NAMALWA (cell line): Measurements from ENCODE around the gene RDH5.

Source experiments
- DNase-seq: peaks from one replicate; pipeline ENCODE4 v3.0.0-alpha.2; 2015; ENCODE audit warnings: low spot score

The RDH5 gene, protein sequence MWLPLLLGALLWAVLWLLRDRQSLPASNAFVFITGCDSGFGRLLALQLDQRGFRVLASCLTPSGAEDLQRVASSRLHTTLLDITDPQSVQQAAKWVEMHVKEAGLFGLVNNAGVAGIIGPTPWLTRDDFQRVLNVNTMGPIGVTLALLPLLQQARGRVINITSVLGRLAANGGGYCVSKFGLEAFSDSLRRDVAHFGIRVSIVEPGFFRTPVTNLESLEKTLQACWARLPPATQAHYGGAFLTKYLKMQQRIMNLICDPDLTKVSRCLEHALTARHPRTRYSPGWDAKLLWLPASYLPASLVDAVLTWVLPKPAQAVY

GRCh38 chr12:55720071-55720564 lies at the start of gene RDH5:
RDH5 (plus strand) TSS chr12:55720393; CDS start chr12:55721185, 792 bp downstream.
- no peak for DNase-seq

- DNase-seq, result no peak
These were observed 48.4 kb upstream of the RDH5 start for GRCh38 chr12:55671746-55672145.

- peak; percentile 55 for DNase-seq
These were observed 46.6 kb upstream of the RDH5 start for GRCh38 chr12:55673638-55674037.

DNA sequence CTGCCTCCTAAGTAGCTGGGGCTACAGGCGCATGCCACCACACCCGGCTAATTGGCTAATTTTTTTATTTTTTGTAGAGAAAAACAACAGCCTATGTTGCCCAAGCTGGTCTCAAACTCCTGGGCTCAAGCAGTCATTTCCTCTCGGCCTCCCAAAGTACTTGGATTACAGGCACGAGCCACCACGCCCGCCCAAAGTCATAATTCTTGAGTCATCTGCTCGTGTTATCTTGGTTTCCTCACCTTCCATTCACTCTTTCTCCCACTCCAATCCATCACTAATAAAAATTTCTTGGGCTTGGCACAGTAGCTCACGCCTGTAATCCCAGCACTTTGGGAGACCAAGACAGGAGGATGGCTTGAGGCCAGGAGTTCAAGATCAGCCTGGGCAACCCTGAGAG lies 44.5 kb upstream of the RDH5 start:
- no peak for DNase-seq

GRCh38 chr12:55676707-55677106 lies 43.5 kb upstream of the RDH5 start:
- DNase-seq, result no peak

DNA sequence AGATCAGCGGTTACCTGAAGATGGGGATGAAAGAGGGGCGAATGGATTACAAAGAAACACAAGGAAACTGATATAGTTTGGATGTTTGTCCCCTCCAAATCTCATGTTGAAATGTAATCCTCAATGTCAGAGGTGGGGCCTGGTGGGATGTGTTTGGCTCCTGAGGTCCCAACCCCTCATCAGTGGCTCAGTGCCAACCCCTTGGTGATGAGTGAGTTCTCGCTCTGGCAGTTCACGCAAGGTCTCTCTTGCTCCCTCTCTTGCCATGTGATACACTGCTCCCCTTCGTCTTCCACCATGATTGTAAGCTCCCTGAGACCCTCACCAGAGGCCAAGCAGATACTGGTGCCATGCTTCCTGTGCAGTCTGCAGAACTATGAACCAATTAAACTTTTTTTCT lies 40.5 kb upstream of the RDH5 start:
- no peak for DNase-seq

DNA sequence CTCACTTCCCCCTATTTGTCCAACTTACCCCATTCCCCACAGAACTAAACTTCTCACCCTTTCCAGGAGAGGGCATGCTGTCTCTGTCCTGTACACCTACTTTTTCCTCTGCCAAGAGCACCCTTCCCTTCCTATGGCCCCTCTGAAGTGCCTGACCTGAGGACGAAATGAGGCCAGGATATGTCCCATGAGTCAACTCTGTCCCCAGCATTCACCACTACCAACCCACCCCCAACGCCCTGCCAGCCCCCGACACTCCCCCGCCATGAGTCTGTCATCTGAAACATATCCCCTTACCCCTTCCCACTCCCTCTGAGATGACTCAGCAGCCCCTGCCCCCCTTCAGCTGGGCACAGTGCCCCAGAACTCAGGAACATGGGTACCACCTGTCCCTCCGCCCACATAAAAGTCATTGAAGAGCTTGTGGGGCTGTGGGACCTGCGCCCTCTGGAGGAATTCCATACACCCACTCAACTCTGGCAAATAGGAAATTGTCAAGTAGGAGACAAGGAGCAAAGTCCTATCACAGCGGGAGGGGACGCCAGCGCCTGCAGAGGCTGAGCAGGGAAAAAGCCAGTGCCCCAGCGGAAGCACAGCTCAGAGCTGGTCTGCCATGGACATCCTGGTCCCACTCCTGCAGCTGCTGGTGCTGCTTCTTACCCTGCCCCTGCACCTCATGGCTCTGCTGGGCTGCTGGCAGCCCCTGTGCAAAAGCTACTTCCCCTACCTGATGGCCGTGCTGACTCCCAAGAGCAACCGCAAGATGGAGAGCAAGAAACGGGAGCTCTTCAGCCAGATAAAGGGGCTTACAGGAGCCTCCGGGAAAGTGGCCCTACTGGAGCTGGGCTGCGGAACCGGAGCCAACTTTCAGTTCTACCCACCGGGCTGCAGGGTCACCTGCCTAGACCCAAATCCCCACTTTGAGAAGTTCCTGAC lies 38.8 kb upstream of the RDH5 start:
- DNase-seq, result no peak

DNA sequence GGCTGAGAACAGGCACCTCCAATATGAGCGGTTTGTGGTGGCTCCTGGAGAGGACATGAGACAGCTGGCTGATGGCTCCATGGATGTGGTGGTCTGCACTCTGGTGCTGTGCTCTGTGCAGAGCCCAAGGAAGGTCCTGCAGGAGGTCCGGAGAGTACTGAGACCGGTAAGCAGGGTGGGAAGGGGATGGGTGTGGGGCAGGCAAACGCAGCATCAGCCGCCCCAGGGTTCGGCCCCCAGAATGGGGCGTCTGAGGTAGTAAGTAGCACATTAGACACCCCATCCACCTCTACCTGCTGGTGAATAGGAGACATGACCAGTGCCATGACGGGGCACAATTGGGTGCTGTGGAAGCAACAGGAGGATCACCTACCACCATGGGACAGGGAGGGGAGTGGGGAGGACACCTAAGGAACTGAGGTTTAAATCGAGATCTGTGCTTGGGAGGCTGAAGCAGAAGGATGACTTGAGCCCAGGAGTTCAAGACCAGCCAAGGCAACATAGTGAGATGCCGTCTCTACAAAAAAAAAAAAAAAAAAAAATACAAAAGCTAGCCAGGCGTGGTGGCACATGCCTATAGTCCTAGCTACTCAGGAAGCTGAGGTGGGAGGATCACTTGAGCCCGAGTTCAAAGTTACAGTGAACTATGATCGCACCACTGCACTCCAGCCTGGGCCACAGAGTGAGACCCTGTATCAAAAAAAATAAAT lies 38.0 kb upstream of the RDH5 start:
- no peak for DNase-seq

- no peak for DNase-seq
These were observed 36.5 kb upstream of the RDH5 start for GRCh38 chr12:55683676-55684075.

- no peak for DNase-seq
These were observed 35.3 kb upstream of the RDH5 start for GRCh38 chr12:55684761-55685370.

GRCh38 chr12:55685671-55686070 lies 34.5 kb upstream of the RDH5 start:
- DNase-seq, result no peak

- DNase-seq, result no peak
These were observed 33.7 kb upstream of the RDH5 start for GRCh38 chr12:55686366-55687010.

- no peak for DNase-seq
These were observed 32.4 kb upstream of the RDH5 start for GRCh38 chr12:55687746-55688145.

GRCh38 chr12:55688716-55689655 lies 31.2 kb upstream of the RDH5 start:
- DNase-seq, result no peak

DNA sequence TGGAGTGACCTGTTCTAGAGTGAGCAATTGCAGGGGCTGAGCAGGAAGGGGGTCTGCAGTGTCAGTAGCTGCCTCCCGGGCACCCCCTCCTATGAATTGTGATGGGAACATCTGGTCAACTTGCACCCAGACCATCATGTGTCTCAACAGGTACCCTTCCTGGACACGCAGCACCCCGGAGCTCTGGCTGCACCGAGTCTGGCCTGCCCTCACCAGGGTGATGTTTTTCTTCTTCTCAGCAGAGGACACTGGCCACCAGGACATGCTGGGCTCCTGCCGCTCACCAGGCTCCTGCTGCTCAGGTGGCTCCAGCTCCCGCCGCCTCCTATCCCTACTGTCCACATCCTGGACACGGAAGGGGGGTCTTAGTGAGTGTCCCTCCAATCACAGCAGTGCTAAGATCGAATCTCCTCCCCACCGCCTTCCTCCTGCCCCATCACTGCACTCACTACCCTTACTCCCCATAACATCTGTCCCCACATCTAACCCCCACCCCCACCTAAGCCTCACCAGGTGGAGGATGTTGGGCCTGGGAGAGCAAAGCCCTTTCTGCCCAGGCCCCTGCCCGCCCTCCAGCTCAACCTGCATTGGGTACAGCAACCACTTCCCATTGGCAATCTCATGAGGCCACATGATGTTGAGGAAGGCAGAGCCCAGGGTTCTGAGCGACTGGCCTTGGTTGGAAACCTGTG lies 27.4 kb upstream of the RDH5 start:
- no peak for DNase-seq

DNA sequence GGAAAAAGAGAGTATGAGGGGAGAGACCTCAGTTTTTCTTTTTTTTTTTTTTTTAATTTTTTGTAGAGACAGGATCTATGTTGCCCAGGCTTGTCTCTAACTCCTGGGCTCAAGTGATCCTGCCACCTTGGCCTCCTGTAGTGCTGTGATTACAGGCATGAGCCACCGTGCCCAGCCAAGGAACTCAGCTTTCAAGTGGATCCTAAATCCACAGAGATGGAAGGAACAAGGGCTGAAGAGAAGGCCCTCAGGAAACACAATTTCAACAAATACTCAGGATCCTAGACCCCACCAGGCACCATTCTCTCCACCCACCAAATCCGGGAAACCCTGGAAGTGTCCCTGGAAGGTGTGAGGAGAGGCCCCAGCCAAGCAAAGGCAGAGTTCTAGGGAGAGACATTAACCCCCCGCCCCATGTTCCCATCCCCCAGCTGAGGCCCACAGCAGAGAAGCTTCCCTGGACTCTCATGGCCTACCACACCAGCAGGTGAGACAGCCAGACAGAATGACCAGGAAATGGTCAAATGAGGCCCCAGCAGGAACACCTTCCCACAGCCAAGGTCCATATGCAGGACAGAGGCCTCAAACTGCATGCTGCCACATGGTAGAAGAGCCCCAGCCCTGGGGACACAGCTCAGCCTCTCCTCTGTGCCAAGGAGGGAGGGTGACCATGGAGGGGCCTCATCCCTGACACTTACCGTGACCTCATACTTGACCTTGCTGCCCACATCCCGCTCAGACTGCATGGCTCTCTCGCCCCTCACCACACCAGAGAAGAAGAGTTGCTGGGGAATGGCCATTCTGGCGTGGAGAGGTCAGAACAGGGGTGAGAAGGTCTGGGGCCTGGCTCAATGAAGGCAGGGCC lies 26.6 kb upstream of the RDH5 start:
- DNase-seq, result no peak

DNA sequence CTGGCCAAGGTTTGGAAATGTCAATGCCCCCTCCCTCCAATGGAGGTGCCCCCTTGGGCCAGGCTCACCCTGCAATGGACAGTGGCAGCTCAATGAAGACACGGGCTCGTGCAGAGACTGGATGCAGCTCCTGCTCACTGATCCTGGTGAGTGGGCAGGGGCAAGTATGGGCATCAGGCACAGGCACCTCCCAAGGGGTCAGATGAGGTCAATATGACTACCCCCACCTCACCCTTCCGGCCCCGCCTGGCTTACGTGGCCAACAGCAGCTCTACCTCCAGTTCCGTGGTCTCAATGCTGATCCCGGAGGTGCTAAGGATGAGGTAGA lies 26.0 kb upstream of the RDH5 start:
- DNase-seq, result no peak

GRCh38 chr12:55694651-55695050 lies 25.5 kb upstream of the RDH5 start:
- DNase-seq, result no peak

DNA sequence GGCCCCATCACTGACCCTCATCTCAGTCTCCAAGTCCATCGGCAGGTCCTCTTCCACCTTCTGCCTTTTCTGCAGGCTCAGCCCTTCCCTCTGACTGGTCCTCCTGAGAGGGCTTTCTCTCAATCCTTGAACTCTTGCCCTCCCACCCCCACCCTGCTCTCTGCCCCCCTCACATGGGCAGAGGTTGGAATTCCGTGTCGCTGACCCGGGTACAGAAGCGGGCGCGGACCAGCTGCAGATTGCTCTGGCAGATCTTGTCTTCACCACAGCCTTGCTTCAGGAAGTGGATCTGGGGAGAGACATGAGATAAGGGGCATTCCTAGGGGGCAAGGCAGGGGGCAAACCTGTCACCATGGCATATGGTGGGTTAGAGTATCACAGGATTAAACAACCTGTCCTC lies 24.8 kb upstream of the RDH5 start:
- DNase-seq, result no peak
